ENCODE measurements around the gene SEMA5A. TPM values are rescaled to one million over a fixed set of nuclear protein-coding genes. Genes with fewer than 3 reads are reported as not detected.

The SEMA5A gene
- total RNA-seq, 4 donors from 2014 or later = 2.3 to 4.7 (median 3.7) TPM

DNA sequence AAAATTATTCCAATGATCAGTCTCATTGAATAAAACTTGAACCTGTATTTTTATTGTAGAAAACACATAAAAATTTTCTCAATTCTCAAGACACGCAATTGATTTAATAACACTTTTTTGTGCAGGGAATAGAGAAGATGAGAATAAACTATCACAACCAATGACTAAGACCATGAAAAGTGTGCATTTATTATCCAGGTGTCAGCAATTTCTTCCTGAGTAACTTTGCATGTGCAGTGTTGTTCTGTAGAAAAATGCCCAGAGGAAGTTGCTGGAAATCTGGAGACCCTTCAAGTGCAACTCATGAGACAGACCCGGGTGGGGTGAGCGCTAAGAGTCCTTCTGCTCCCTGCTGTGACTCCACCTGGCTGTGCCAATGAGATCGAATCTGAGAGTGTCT is 405.7 kb downstream of the SEMA5A start:
- TF ChIP-seq EP300 (IDR thresholded peaks at IDR 0.05) (no peak), POLR2AphosphoS5 (IDR thresholded peaks at IDR 0.05) (no peak), POLR2A (IDR thresholded peaks at IDR 0.05) (no peak)
- TF ChIP-seq, protein P1, sequence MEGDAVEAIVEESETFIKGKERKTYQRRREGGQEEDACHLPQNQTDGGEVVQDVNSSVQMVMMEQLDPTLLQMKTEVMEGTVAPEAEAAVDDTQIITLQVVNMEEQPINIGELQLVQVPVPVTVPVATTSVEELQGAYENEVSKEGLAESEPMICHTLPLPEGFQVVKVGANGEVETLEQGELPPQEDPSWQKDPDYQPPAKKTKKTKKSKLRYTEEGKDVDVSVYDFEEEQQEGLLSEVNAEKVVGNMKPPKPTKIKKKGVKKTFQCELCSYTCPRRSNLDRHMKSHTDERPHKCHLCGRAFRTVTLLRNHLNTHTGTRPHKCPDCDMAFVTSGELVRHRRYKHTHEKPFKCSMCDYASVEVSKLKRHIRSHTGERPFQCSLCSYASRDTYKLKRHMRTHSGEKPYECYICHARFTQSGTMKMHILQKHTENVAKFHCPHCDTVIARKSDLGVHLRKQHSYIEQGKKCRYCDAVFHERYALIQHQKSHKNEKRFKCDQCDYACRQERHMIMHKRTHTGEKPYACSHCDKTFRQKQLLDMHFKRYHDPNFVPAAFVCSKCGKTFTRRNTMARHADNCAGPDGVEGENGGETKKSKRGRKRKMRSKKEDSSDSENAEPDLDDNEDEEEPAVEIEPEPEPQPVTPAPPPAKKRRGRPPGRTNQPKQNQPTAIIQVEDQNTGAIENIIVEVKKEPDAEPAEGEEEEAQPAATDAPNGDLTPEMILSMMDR (IDR thresholded peaks at IDR 0.05) = no peak
- no peaks in the 10 kb centered on the region for H3K27me3 ChIP-seq
- H3K4me3 ChIP-seq = no peak overlapping the region
- no peaks in the 10 kb centered on the region for H3K4me1 ChIP-seq
- no peak for ATAC-seq
- WGBS, 2 donors (ENCODE audit: low coverage in 1 of 2) = 73 to 75% methylated on average over 4 of the region's 4 CpGs
- no peaks in the 10 kb centered on the region for H3K36me3 ChIP-seq
- no peaks in the 10 kb centered on the region for H3K9me3 ChIP-seq
- H3K27ac ChIP-seq = no peak overlapping the region

DNA sequence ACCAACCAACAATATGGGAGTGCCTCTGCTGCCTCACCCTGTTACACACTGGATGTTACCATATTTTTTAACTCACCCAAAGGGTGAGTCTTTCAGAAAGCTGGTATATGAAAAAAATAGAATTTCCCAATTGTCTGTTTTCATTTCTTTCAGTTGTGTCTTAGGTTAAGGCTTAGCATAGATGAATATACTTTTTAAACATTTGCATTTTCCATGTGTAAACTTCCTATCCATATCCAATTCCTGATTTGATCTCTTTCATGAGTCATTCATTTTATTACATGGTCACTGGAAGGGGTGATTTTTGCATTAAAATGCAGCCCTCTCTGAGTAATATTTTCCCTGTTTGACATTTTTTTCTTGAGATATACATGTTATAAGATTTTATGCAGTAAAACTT is 406.5 kb downstream of the SEMA5A start:
- TF ChIP-seq POLR2A (IDR thresholded peaks at IDR 0.05) = no peak
- no peak for TF ChIP-seq POLR2AphosphoS5 (IDR thresholded peaks at IDR 0.05)
- TF ChIP-seq, protein P1 (IDR thresholded peaks at IDR 0.05) = no peak
- TF ChIP-seq EP300 (IDR thresholded peaks at IDR 0.05) = no peak
- Histone ChIP-seq H3K36me3 (no peaks in the 10 kb centered on the region), H3K27me3 (no peaks in the 10 kb centered on the region), H3K27ac (no peak overlapping the region), H3K4me3 (no peak overlapping the region), H3K9me3 (no peaks in the 10 kb centered on the region), H3K4me1 (no peaks in the 10 kb centered on the region)
- no peak for ATAC-seq

DNA sequence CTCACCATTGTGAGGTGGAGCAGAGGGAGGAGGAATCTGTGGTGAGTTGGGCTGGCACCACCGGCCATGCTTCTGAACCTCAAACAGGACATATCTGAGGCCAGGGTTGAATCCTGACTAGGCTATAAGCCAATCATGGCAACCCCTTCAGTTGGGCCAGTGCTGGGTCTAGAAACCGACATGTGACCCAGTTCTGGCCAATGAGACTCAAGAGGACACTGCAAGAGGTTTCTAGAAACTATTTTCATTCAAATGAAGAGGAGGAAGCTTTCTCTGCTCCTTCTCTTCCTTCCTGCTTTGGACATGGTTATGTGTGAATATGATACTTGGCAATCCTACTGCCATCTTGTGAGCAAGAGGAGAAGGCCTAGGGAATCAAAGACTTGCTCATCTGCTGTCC is 417.7 kb downstream of the SEMA5A start:
- Histone ChIP-seq H3K9me3 (no peaks in the 10 kb centered on the region), H3K36me3 (no peaks in the 10 kb centered on the region), H3K27me3 (no peaks in the 10 kb centered on the region), H3K27ac (no peak overlapping the region), H3K4me3 (no peak overlapping the region), H3K4me1 (no peaks in the 10 kb centered on the region)
- TF ChIP-seq, protein P1 (IDR thresholded peaks at IDR 0.05) = no peak
- no peak for TF ChIP-seq POLR2AphosphoS5 (IDR thresholded peaks at IDR 0.05)
- TF ChIP-seq EP300 (IDR thresholded peaks at IDR 0.05) = no peak
- TF ChIP-seq POLR2A (IDR thresholded peaks at IDR 0.05) = no peak
- WGBS, 2 donors (ENCODE audit: low coverage in 1 of 2) = 88% methylated on average over 1 of the region's 2 CpGs; no CpG with 5 or more reads in 1 of the 2 donors
- ATAC-seq = no peak

DNA sequence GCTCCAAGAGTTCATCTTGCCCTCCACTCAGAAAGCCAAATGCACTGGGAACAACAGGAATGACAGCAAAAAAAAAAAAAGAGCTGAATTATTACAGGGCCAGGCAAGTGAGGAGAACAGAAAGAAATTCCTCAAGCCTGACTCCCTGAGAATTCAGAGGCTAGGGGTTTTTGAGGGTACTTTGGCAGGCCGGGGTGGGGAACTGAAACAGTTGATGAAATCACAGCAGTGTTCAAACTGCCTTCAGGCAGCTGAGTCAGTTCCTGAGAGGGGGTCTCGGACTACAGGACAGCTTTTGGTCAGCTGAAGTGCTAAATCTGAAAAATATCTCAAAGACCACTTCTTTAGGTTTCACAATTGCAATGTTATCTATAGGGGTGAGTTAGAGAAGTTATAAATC is 419.4 kb downstream of the SEMA5A start:
- H3K27me3 ChIP-seq = no peaks in the 10 kb centered on the region
- no peak overlapping the region for H3K4me3 ChIP-seq
- no peaks in the 10 kb centered on the region for H3K9me3 ChIP-seq
- no peaks in the 10 kb centered on the region for H3K36me3 ChIP-seq
- ATAC-seq = no peak
- TF ChIP-seq POLR2A (IDR thresholded peaks at IDR 0.05) (no peak), POLR2AphosphoS5 (IDR thresholded peaks at IDR 0.05) (no peak)
- TF ChIP-seq, protein P1 (IDR thresholded peaks at IDR 0.05) = no peak
- WGBS, 2 donors (ENCODE audit: low coverage in 1 of 2) = 67 to 82% methylated on average over 2 of the region's 2 CpGs
- H3K4me1 ChIP-seq = no peaks in the 10 kb centered on the region
- H3K27ac ChIP-seq = no peak overlapping the region

DNA sequence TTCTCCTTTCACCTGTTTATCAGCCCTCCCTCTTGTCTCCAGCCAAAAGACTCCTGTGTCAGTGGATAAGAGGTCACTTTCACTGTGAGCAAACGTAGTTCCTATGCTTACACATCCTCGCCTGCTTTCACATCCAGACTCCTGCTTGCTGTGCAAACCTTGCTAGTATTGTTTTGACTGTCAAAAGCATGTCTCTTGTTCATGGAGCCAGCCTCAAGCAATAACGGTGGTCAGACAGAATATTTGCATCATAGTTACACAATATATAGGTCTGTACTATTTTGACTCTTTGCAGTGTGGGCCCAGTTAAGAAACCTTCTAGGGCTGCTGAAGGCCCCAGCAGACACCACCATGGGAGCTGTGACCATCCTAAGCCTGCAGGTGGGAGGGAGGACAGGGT is 420.0 kb downstream of the SEMA5A start:
- 72 to 83% methylated on average over 2 to 3 of the region's 3 CpGs for WGBS, 2 donors (ENCODE audit: low coverage in 1 of 2)
- H3K27ac ChIP-seq = no peak overlapping the region
- H3K36me3 ChIP-seq = no peaks in the 10 kb centered on the region
- no peak overlapping the region for H3K4me3 ChIP-seq
- no peak for ATAC-seq
- H3K4me1 ChIP-seq = no peaks in the 10 kb centered on the region
- H3K9me3 ChIP-seq = no peaks in the 10 kb centered on the region
- no peak for TF ChIP-seq POLR2AphosphoS5 (IDR thresholded peaks at IDR 0.05)
- TF ChIP-seq POLR2A (IDR thresholded peaks at IDR 0.05) = no peak
- TF ChIP-seq EP300 (IDR thresholded peaks at IDR 0.05) = no peak
- TF ChIP-seq, protein P1 (IDR thresholded peaks at IDR 0.05) = no peak
- no peaks in the 10 kb centered on the region for H3K27me3 ChIP-seq

Data from gastroesophageal sphincter (tissue), 4 donors.